HUES6 (cell line): ENCODE measurements around the gene NOMO2.
"Not testable (repeated sequence)": the region's sequence is repeated elsewhere in the genome, so short reads cannot be mapped to it uniquely, and the experiment has no call there.

Experiments
- H3K27ac ChIP-seq: 2 replicates; pipeline ENCODE4 v1.7.0; 2013; ENCODE audit warnings: low read depth, mild to moderate bottlenecking, low read length, inconsistent platforms
- H3K27me3 ChIP-seq: 2 replicates; pipeline ENCODE4 v1.6.1; 2013; ENCODE audit warnings: low read length; ENCODE audit not compliant: control insufficient read depth, insufficient read depth
- H3K36me3 ChIP-seq: 2 replicates; pipeline ENCODE4 v1.6.1; 2013; ENCODE audit warnings: low read length; ENCODE audit not compliant: control insufficient read depth, insufficient read depth
- H3K4me1 ChIP-seq: 2 replicates; pipeline ENCODE4 v1.6.1; 2013; ENCODE audit warnings: low read length; ENCODE audit not compliant: control insufficient read depth, insufficient read depth
- H3K4me3 ChIP-seq: 2 replicates; pipeline ENCODE4 v1.5.1; 2013; ENCODE audit warnings: low read depth, low read length
- H3K9ac ChIP-seq: one replicate; pipeline ENCODE4 v1.6.1; 2013; ENCODE audit warnings: mild to moderate bottlenecking, low read length
- H3K9me3 ChIP-seq: 2 replicates; pipeline ENCODE4 v1.6.1; 2013; ENCODE audit warnings: low read depth, low read length; ENCODE audit not compliant: control insufficient read depth, insufficient read depth

The NOMO2 gene, protein sequence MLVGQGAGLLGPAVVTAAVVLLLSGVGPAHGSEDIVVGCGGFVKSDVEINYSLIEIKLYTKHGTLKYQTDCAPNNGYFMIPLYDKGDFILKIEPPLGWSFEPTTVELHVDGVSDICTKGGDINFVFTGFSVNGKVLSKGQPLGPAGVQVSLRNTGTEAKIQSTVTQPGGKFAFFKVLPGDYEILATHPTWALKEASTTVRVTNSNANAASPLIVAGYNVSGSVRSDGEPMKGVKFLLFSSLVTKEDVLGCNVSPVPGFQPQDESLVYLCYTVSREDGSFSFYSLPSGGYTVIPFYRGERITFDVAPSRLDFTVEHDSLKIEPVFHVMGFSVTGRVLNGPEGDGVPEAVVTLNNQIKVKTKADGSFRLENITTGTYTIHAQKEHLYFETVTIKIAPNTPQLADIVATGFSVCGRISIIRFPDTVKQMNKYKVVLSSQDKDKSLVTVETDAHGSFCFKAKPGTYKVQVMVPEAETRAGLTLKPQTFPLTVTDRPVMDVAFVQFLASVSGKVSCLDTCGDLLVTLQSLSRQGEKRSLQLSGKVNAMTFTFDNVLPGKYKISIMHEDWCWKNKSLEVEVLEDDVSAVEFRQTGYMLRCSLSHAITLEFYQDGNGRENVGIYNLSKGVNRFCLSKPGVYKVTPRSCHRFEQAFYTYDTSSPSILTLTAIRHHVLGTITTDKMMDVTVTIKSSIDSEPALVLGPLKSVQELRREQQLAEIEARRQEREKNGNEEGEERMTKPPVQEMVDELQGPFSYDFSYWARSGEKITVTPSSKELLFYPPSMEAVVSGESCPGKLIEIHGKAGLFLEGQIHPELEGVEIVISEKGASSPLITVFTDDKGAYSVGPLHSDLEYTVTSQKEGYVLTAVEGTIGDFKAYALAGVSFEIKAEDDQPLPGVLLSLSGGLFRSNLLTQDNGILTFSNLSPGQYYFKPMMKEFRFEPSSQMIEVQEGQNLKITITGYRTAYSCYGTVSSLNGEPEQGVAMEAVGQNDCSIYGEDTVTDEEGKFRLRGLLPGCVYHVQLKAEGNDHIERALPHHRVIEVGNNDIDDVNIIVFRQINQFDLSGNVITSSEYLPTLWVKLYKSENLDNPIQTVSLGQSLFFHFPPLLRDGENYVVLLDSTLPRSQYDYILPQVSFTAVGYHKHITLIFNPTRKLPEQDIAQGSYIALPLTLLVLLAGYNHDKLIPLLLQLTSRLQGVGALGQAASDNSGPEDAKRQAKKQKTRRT

DNA sequence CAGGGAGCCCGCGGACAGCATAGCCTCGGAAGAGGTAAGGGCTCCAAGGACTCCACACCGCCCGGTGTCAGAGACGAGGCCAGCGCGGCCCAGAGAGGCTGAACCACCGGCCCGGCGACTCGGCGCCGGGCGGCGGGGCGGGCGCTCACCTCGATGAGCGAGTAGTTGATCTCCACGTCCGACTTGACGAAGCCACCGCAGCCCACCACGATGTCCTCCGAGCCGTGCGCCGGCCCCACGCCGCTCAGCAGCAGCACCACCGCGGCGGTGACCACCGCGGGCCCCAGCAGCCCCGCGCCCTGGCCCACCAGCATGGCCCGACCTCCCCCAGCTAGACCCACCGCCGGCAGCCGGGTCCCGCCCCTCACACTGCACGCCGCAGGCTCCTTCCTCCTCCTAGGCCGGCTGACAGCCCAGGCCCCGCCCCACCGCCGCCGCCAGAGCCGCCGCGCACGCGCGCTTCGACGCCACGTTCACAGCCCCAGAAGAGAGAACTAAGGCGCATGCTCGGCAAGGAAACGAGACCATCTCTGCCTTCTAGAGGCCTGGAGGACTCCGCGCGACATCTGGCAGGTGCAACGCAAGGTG is at the start of gene NOMO2:
Gene NOMO2 (minus strand): TSS at position 371 of the 588 bp plus-strand sequence. CDS start 57 bp downstream, at position 314.
- H3K9ac ChIP-seq, result peak within 1 kb of the TSS; percentile 44
- H3K4me3 ChIP-seq, result peak within 1 kb of the TSS; percentile 65
- not testable (repeated sequence) for H3K9me3 ChIP-seq, H3K4me1 ChIP-seq, H3K27me3 ChIP-seq, H3K36me3 ChIP-seq, H3K27ac ChIP-seq

DNA sequence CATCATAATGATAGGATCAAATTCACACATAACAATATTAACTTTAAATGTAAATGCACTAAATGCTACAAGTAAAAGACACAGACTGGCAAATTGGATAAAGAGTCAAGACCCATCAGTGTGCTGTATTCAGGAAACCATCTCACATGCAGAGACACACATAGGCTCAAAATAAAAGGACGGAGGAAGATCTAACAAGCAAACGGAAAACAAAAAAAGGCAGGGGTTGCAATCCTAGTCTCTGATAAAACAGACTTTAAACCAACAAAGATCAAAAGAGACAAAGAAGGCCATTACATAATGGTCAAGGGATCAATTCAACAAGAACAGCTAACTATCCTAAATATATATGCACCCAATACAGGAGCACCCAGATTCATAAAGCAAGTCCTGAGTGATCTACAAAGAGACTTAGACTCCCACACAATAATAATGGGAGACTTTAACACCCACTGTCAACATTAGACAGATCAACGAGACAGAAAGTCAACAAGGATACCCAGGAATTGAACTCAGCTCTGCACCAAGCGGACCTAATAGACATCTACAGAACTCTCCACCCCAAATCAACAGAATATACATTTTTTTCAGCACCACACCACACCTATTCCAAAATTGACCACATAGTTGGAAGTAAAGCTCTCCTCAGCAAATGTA is 48.4 kb upstream of the NOMO2 start:
- not testable (repeated sequence) for H3K9me3 ChIP-seq, H3K27ac ChIP-seq, H3K9ac ChIP-seq, H3K4me1 ChIP-seq, H3K4me3 ChIP-seq, H3K36me3 ChIP-seq, H3K27me3 ChIP-seq

DNA sequence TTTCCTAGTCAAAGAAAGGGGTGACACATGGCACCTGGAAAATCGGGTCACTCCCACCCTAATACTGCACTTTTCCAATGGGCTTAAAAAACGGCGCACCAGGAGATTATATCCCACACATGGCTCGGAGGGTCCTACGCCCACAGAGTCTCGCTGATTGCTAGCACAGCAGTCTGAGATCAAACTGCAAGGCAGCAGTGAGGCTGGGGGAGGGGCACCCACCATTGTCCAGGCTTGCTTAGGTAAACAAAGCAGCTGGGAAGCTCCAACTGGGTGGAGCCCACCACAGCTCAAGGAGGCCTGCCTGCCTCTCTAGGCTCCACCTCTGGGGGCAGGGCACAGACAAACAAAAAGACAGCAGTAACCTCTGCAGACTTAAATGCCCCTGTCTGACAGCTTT is 46.4 kb upstream of the NOMO2 start:
- not testable (repeated sequence) for H3K27me3 ChIP-seq, H3K4me1 ChIP-seq, H3K9me3 ChIP-seq, H3K9ac ChIP-seq, H3K27ac ChIP-seq, H3K4me3 ChIP-seq, H3K36me3 ChIP-seq

DNA sequence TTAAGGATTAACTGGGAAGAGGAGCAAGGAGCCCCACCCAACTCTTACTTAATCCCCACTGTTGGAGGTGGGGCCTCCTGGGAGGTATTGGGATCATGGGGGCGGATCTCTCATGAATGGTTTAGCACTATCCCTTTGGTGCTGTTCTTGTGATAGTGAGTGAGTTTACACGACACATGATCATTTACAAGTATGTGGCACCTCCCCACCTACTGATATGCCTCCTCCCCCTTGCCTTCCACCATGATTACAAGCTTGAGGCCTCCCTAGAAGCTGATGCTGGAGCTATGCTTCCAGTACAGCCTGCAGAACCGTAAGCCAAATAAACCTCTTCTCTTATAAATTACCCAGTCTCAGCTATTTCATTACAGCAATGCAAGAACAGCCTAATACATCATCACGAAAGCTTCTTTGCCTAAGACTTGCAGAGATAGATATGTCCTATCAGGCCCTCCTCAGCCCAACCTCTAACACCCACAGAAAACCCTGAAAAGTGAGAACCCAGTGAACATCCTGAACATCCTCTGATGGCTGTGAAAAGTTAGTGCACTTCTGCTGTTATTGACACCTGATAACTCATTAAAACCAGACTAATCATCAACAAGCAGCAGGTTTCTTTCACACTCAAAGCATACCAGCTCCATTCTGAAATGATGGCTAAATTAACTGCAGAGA is 41.8 kb upstream of the NOMO2 start:
- not testable (repeated sequence) for H3K9me3 ChIP-seq, H3K9ac ChIP-seq, H3K4me3 ChIP-seq, H3K27ac ChIP-seq, H3K36me3 ChIP-seq, H3K27me3 ChIP-seq, H3K4me1 ChIP-seq

DNA sequence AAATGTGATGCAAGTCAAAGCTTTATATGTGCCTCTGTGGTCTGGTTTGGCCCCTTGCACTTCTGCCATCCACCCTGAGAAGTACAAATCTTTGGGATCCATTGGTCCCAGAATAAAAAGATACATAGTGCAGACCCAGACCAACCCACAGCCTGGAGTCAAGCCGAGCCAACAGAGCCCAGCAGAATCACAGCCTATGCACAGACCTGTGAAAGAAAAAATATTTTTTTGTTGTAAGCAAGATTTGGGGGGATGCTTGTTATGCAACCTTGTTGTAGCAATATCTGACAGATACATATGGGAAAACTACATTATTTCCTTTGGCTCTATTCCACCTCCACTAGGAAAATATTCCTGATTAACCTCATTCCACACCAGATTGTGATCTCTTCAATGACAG is 36.7 kb upstream of the NOMO2 start:
- H3K4me1 ChIP-seq, H3K9ac ChIP-seq, H3K27ac ChIP-seq, H3K27me3 ChIP-seq, H3K36me3 ChIP-seq, H3K9me3 ChIP-seq, H3K4me3 ChIP-seq: not testable (repeated sequence)

DNA sequence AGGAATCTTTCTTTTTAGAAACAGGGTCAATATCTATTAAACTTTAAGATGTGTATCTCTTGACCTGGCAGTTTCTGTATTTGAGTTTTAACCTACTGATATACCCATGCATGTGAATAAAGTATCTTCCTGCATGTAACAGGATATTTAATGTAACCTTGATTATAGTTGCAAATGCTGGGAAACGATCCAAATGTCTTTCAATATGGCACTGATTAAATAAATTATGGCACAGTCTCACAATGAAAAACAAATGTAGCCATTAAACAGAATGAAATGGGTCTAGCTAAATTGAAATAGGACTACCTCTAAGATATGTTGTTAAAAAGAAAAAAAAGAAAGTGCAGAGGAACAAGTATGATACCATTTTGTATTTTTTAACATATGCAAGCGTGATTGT is 35.8 kb upstream of the NOMO2 start:
- H3K4me1 ChIP-seq, H3K9ac ChIP-seq, H3K27me3 ChIP-seq, H3K27ac ChIP-seq, H3K4me3 ChIP-seq, H3K36me3 ChIP-seq, H3K9me3 ChIP-seq: not testable (repeated sequence)

DNA sequence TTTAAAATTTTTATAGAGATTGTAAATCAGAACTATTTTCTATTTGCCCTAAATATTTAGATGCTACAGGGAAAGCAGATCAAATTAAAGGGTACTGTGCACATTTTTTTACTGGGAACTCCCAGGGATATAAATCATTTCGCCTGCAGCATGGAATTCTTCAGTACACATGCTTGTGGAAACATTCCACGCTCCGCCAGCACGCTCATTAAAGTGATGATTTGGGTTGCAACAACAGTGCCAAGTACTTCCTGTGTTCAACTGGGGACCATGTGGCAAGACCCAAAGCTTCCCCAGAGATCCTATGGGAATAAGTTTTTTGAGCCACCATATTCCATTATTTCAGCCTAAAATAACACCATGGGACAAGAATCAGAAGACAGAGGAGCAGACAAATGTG is 35.4 kb upstream of the NOMO2 start:
- H3K27me3 ChIP-seq, H3K36me3 ChIP-seq, H3K9me3 ChIP-seq, H3K9ac ChIP-seq, H3K4me1 ChIP-seq, H3K27ac ChIP-seq, H3K4me3 ChIP-seq: not testable (repeated sequence)

DNA sequence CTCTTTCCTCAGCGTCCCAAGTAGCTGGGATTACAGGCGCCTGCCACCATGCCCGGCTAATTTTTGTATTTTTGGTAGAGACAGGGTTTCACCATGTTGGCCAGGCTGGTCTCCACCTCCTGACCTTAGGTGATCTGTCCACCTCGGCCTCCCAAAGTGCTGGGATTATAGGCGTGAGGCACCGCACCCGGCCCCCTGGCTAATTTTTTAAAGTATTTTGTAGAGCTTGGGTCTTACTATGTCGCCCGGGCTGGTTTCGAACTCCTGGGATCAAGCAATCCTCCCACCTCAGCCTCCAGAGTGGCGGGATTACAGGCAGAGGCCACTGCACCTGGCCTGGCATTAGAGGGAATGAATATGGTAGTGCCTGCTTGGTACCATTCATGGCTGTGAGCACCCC is 33.9 kb upstream of the NOMO2 start:
- not testable (repeated sequence) for H3K36me3 ChIP-seq, H3K9ac ChIP-seq, H3K4me1 ChIP-seq, H3K4me3 ChIP-seq, H3K9me3 ChIP-seq, H3K27me3 ChIP-seq, H3K27ac ChIP-seq

DNA sequence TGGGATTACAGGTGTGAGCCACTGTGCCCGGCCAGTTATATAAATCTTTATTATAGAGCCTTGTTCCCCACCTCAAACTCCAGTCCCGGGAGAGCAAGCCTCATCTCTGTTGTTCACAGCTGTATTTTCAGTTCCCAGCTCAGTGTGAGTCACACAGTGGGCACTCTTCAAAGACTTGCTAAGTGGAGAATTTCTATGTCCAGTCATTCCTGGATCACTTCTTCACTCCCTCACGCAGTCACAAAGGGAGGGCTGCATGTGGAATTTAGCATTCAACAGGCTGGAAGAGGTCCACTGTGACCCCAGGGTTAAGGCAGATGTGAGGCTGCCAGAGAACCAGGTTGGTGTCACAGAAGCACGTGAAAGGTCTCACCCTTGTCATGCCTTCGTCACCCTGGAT is 33.0 kb upstream of the NOMO2 start:
- not testable (repeated sequence) for H3K36me3 ChIP-seq, H3K9me3 ChIP-seq, H3K27ac ChIP-seq, H3K4me1 ChIP-seq, H3K27me3 ChIP-seq, H3K4me3 ChIP-seq, H3K9ac ChIP-seq

DNA sequence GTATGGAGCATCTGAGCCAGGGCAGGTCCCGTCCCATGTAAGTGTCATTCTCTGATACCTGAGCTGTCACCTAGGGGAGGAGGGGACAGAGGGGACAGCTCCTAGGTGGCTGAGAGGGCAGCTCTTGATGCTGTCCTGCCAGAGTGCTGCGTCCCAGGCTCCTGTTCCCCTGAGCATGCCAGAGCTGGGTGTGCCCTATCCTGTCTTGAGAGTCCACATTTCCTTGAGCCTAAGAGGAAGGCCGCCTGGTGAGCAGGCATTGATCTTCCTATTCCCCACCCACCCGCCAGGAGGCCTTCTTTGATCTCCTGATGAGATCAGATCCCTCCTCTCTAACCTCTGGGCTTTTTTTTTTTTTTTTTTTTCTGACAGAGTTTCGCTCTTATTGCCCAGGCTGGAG is 32.0 kb upstream of the NOMO2 start:
- not testable (repeated sequence) for H3K27ac ChIP-seq, H3K4me1 ChIP-seq, H3K9ac ChIP-seq

More for the DNA sequence above, 32.0 kb upstream of the NOMO2 start:
- not testable (repeated sequence) for H3K4me3 ChIP-seq, H3K9me3 ChIP-seq, H3K36me3 ChIP-seq, H3K27me3 ChIP-seq
